Bone marrow (tissue), 2 donors: Measurements from ENCODE around the gene FKBP11.
"Not testable (repeated sequence)": the region's sequence is repeated elsewhere in the genome, so short reads cannot be mapped to it uniquely, and the experiment has no call there.

Experiments used
- DNase-seq, 2 donors: peaks; one replicate each; lab custom pipeline; 2025; lab: John Stamatoyannopoulos, UW

Gene FKBP11

GRCh38 chr12:48907245-48907644 lies 18.0 kb downstream of the FKBP11 start:
- no peak for DNase-seq

DNA sequence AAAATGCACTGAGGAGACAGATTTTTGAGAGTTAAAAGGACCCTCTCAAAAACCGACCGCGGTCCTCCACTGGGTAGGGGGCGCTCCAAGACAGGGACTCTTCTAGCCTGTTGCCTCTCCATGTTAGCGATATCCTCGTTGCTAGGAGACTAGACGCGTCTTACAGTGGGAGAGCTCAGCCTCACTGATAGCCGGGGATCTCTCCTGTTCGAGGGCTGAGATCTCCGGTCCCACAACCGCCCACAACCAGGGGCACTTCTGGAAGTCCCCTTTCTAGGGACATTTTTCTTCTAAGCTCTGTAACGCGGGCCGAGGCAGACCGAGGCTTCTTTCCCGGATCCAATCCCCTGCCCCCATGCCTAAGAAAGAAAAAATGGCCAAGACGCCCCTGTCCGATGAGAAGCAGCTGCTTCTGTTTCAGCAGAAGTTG lies 21.3 kb downstream of the FKBP11 start:
- peak; percentile 17 to 49 for DNase-seq

DNA sequence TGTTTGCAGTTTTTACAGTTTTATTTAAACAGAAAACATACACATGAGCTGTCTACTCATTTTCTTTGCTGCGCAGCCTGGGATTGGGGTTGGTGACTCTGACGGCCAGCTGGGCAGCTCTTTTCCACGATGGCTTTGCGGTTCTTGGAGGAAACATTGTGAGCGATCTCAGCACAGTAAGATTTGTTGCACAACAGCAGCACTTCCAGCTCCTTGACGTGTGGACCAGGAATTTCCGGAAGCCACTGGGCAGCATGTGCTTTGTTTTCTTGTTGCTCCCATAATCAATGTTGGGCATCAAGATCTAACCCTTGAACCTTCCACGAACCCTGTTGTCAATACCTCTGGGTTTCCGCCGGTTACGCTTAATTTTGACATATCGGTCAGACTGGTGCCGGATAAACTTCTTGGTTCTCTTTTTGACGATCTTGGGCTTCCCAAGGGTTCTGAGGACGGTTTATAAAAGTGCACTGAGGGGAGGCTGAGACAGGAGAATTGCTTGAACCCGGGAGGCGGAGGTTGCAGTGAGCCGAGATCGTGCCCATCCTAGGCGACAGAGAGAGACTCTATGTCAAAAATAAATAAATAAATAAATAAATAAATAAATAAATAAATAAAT lies 21.8 kb downstream of the FKBP11 start:
- DNase-seq = no peak

DNA sequence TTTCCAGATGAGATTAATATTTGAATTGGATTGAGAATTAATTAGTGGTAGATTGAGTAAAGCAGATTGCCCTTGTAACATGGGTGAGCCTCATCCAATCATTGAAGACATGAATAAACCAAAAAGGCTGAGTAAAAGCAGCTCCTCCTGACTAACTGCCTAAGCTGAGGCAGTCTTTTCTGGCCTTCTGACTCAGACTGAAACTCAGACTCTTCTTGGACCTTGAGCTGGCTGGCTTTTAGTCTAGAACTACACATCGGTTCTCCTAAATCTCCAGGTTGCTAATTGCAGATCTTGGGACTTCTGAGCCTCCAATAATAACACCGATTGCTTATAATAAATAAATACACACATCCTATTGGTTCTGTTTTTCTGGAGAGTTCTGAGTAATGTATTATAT lies 24.0 kb downstream of the FKBP11 start:
- no peak for DNase-seq

DNA sequence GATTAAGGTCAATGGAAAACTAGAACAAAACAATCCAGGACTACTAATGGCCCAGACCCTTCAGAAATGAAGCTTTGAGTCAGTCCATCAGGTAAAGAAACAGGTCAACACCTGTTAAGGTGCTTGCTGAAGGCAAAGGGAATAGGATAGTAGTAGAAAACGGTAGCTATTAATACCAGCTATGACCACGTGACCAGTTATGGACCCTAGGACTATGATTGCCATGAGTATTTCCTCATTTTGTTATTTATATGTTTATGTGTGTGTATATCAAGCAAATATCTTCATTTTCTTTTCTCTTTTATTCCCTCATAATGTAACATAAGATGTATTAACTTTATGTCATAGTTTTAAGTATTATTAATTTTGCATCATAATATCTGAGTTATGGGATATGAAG lies 25.6 kb downstream of the FKBP11 start:
- no peak for DNase-seq

DNA sequence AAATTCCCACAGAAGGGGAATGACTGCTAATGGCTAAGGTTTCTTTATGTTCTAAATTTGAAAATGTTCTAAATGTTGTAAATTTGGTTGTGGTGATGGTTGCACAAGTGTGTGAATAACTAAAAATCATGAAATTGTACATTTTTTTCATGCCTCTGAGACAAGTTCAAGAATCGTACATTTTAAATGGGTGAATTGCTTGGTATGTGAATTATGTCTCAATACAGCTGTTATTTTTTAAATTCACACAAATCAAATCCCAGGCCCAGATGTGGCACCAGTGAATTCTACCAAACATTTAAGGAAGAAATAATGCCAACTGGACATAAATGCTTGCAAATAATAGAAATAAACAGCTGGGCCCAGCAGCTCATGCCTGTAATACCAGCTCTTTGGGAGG lies 31.0 kb downstream of the FKBP11 start:
- no peak for DNase-seq

DNA sequence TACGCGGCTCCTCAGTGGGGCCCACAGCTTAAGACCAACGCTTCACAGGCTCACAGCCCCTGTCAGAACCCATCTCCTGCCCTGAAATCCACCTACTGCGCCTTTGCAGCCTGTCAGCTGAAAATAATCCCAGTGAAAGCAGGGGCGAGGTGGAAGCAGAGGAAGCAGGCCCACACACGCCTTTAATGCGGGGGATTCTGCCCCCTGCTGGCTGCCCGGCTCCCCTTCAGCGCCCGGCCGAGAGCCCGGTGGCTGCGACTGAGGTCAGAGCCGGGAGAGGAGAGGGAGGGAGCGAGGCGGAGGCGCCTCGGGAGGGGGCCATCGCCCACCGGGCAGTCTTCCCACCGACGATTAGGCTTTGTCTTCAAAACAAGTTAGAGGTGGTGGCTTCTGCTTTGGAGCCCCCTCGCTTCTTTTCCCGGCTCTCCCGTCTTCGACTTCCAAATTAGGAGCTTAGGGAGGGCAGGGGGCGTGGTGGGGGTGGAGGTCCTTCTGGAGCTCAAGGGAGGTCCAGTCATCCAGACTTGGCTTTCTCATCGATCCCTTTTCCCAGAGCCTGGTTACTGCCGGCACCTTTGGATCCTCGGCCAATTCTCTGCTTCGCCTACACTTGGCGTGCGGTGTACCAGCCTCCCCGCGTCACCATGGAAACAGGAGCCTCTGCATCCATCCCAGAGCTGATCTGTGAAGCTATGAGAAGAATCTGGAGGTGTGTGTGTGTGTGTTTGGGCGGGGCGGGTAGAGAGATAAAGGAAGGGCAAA lies 34.5 kb downstream of the FKBP11 start:
- DNase-seq = peak; percentile 42 to 49

- DNase-seq = no peak
These were observed 35.6 kb downstream of the FKBP11 start for GRCh38 chr12:48889679-48890078.

DNA sequence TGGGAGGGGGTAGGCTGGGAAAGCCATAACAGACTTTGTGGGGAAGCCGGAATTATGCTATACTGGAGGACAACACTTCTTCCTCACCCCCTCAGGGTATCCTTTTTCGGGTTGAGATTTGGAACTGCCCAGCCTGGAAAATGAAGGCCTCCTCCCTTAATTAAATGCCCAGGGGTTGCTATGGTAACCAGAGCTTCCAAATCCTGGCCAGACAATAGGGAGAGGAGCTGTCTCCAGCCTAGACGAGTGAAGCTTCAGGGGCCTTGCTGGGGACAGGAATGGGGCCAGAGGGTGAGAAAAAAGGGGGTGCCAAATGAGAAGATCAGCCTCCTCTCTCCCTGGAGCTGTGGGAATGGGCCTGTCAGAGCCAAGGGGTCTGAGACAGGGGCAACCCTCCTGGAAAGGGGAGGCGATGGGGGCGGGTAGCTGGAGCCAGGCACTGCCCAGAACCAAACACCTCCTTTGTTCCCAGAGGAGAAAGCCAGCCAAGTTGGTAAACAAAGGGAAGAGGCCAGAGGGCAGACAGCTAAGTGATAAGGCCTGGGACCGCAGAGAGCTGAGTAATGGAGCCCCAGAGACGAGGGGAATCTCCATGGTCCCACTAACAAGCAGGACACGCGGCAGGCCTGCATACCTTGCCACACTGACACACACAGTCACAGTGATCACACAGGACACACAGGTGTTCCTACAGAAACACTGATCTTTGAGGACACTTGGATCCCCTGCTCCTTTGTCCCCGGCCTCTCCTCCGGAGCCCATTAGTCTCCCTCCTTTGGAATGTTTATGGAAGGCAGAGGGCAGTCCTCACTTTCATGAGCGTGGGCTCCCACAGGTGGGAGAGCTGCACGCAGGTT lies 41.8 kb downstream of the FKBP11 start:
- DNase-seq = no peak

GRCh38 chr12:48882972-48883304 lies 42.4 kb downstream of the FKBP11 start:
- no peak for DNase-seq

DNA sequence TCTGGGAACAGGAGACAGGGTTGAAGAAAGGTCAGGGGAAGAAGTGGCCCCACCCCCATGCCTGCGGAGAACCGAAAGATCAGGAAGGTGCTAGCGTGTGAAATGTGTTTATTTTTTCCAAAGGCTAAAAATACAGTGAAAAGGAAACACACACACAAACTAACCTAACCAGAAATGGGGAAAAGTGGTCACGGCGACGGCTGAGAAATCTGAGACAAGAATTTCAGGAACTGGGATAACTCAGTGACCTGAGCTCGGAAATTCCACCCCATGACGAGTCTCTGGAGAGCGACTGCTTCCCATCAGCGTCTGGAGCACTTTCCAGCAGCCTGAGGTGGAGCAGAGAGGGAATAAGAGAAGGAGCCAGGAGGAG lies 43.0 kb downstream of the FKBP11 start:
- DNase-seq = no peak

- DNase-seq = no peak
These were observed 43.5 kb downstream of the FKBP11 start for GRCh38 chr12:48881686-48882314.

DNA sequence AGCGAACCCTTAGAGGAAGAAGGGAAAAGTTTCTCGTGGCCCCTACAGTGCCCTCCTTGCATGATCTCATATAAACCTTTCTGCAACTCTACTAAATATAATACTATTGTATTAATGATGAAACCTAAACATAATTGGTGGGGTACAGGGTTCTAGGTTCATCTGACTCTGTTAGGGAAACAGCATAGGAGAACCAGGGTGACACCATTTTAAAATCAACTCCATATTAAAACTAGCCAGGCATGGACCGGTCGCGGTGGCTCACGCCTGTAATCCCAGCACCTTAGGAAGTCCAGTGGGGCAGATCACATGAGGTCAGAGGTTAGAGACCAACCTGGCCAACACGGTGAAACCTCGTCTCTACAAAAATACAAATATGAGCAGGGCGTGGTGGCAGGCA lies 44.6 kb downstream of the FKBP11 start:
- DNase-seq = no peak

DNA sequence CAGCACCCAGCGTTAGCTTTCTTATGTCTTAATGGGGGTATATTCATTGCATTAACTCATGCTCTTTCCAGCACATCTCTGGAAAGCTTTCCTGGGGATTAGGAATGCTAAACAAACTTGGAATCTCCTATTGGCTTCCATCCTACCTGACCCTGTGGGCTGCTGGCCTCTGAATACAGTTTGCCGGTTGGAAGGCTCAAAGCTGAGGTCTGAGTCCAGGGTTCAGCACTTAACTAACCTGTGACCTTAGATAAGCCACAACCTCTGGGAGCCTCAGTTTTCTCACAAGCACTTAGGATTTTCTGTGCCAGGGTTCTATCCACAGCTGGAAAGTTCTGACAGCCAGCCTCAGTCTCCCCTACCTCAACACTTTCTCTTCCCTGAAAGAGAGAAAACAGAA lies 46.7 kb downstream of the FKBP11 start:
- DNase-seq = no peak

DNA sequence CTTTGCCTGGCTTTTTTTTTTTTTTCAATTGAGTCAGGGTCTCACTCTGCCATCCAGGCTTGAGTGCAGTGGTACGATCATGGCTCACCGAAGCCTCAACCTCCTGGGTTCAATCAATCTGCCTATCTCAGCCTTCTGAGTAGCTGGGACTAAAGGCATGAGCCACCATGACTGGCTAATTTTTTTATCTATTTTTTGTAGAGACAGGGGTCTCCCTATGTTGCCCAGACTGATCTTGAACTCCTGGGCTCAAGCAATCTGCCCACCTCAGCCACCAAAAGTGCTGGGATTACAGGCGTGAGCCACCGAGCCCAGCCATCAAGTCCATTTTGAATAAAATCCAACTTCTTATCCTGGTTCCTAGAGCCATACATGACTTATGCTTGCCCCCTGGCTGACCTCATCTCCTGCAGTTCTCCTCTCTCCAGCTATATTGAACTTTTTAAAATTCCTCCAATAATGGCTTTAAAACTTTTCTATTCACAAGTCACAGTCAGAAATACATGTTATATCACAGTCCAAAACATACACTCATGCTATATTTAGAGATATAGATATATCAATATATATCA lies 49.3 kb downstream of the FKBP11 start:
- DNase-seq = no peak

DNA sequence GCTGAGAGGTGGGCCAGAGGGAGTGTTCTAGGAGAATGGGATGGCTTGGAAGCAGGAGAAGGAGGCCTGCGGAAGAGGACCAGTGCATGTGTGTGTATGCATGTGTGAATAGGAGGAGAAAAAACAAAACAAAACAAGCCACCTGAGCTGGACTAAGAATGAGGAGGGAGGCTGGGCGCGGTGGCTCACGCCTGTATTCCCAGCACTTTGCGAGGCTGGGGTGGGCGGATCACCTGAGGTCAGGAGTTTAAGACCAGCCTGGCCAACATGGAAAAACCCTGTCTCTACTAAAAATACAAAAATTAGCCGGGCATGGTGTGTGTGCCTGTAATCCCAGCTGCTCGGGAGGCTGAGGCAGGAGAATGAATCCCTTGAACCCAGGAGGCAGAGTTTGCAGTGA lies 51.8 kb downstream of the FKBP11 start:
- not testable (repeated sequence) for DNase-seq

GRCh38 chr12:48873096-48873495 lies 52.2 kb downstream of the FKBP11 start:
- no peak for DNase-seq
